OCI-LY1 (cell line): ENCODE data around the gene P3H1.

ENCODE experiments used
- H2AFZ ChIP-seq: fragments of 200-600 bp; sonication (generic), shearing (Covaris generic); 2 replicates; pipeline ENCODE4 v1.6.0; 2014; ENCODE audit warnings: antibody characterized with exemption, mild to moderate bottlenecking, low read length
- H3F3A ChIP-seq: fragments of 200-600 bp; sonication (generic), shearing (Covaris generic); 2 replicates; pipeline ENCODE4 v1.6.0; 2014; ENCODE audit warnings: mild to moderate bottlenecking, antibody characterized with exemption, low read length, moderate library complexity; ENCODE audit not compliant: insufficient read depth
- H3K27ac ChIP-seq: fragments of 200-600 bp; sonication (generic); 2 replicates; pipeline ENCODE4 v1.5.1; 2014; ENCODE audit warnings: low read length, mixed run types, mild to moderate bottlenecking, low read depth; ENCODE audit not compliant: poor library complexity, severe bottlenecking
- H3K27me3 ChIP-seq: fragments of 200-600 bp; sonication (generic); 2 replicates; pipeline ENCODE4 v1.6.0; 2014; ENCODE audit warnings: antibody characterized with exemption, mild to moderate bottlenecking, low read length, moderate library complexity; ENCODE audit not compliant: insufficient read depth
- H3K36me3 ChIP-seq: fragments of 200-600 bp; sonication (generic); 2 replicates; pipeline ENCODE4 v1.6.1; 2014; ENCODE audit warnings: mild to moderate bottlenecking, antibody characterized with exemption, low read length, moderate library complexity, mixed read lengths; ENCODE audit not compliant: insufficient read depth
- H3K4me1 ChIP-seq: fragments of 200-600 bp; sonication (generic); 2 replicates; pipeline ENCODE4 v1.5.1; 2014; ENCODE audit warnings: mild to moderate bottlenecking, low read length, moderate library complexity; ENCODE audit not compliant: insufficient read depth, severe bottlenecking
- H3K4me2 ChIP-seq: fragments of 200-600 bp; sonication (generic), shearing (Covaris generic); 2 replicates; pipeline ENCODE4 v1.6.1; 2014; ENCODE audit warnings: low read length
- H3K4me3 ChIP-seq: fragments of 200-600 bp; sonication (generic); 2 replicates; pipeline ENCODE4 v1.5.1; 2014; ENCODE audit warnings: low read length, low read depth, mild to moderate bottlenecking, mixed read lengths; ENCODE audit not compliant: poor library complexity, severe bottlenecking
- H3K79me2 ChIP-seq: fragments of 200-600 bp; shearing (Covaris generic); 2 replicates; pipeline ENCODE4 v1.6.1; 2016; ENCODE audit warnings: mixed run types, low read length, mixed read lengths; ENCODE audit not compliant: insufficient read depth
- H3K9ac ChIP-seq: fragments of 200-600 bp; sonication (generic), shearing (Covaris generic); 2 replicates; pipeline ENCODE4 v1.6.1; 2014; ENCODE audit warnings: mild to moderate bottlenecking, low read length, mixed read lengths
- H3K9me2 ChIP-seq: fragments of 200-600 bp; sonication (generic), shearing (Covaris generic); 2 replicates; pipeline ENCODE4 v1.6.1; 2014; ENCODE audit warnings: low read depth, mild to moderate bottlenecking, low read length, mixed read lengths
- H3K9me3 ChIP-seq: fragments of 200-600 bp; shearing (Covaris generic); 2 replicates; pipeline ENCODE4 v1.6.1; 2014; ENCODE audit warnings: low read length, mixed read lengths
- H4K20me1 ChIP-seq: fragments of 200-600 bp; sonication (generic), shearing (Covaris generic); 2 replicates; pipeline ENCODE4 v1.6.0; 2016; ENCODE audit warnings: mild to moderate bottlenecking, low read length; ENCODE audit not compliant: insufficient read depth
- CTCF ChIP-seq: fragments of 200-600 bp; sonication (generic), shearing (Covaris generic); IDR thresholded peaks from 2 replicates; pipeline ENCODE4 v1.5.1; 2017; ENCODE audit warnings: mild to moderate bottlenecking, antibody characterized with exemption, low read length, moderate library complexity, mixed read lengths
- EZH2 ChIP-seq: fragments of 200-600 bp; sonication (generic), shearing (Covaris generic); IDR thresholded peaks from 2 replicates; pipeline ENCODE4 v1.8.0; 2017; ENCODE audit warnings: borderline replicate concordance, mixed run types, mild to moderate bottlenecking, antibody characterized with exemption, low read length, moderate library complexity, mixed read lengths

P3H1 gene

GRCh38 chr1:42784946-42785693 lies 18.3 kb upstream of the P3H1 start, which contains the start of gene TMEM269:
Gene TMEM269 (plus strand): TSS chr1:42784991. CDS start chr1:42789894, 4,903 bp downstream.
- Histone ChIP-seq H3K79me2 (no peaks in the 10 kb centered on the region), H3K9me3 (no peaks in the 10 kb centered on the region), H3K9ac (no peak within 1 kb of the TSS), H3K4me3 (no peak within 1 kb of the TSS), H3F3A (no peaks in the 10 kb centered on the region), H3K36me3 (peaks cover 29% of the 10 kb centered on the region), H3K27me3 (no peaks in the 10 kb centered on the region), H4K20me1 (no peaks in the 10 kb centered on the region), H3K9me2 (no peaks in the 10 kb centered on the region), H3K4me1 (no peaks in the 10 kb centered on the region), H2AFZ (no peak within 1 kb of the TSS), H3K27ac (no peak within 1 kb of the TSS), H3K4me2 (no peak within 1 kb of the TSS)
- TF ChIP-seq CTCF, result no peak
- TF ChIP-seq EZH2, result no peak

GRCh38 chr1:42784547-42784945 lies 17.7 kb upstream of the P3H1 start:
- TF ChIP-seq EZH2, result no peak
- no peak for TF ChIP-seq CTCF
- no peaks in the 10 kb centered on the region for H3K79me2 ChIP-seq
- H3K4me1 ChIP-seq, result no peaks in the 10 kb centered on the region
- H3K27ac ChIP-seq, result no peak overlapping the region
- no peaks in the 10 kb centered on the region for H3K27me3 ChIP-seq
- H3K36me3 ChIP-seq, result peaks cover 35% of the 10 kb centered on the region
- H4K20me1 ChIP-seq, result no peaks in the 10 kb centered on the region
- H3K9me2 ChIP-seq, result no peaks in the 10 kb centered on the region
- no peak overlapping the region for H2AFZ ChIP-seq
- no peak overlapping the region for H3K4me3 ChIP-seq
- H3F3A ChIP-seq, result no peaks in the 10 kb centered on the region
- H3K9ac ChIP-seq, result no peak overlapping the region
- no peak overlapping the region for H3K4me2 ChIP-seq
- no peaks in the 10 kb centered on the region for H3K9me3 ChIP-seq

- Histone ChIP-seq H3K9ac (no peak overlapping the region), H3K27me3 (no peaks in the 10 kb centered on the region), H3K79me2 (no peaks in the 10 kb centered on the region), H3K9me2 (no peaks in the 10 kb centered on the region), H3K27ac (no peak overlapping the region), H3K9me3 (no peaks in the 10 kb centered on the region), H2AFZ (no peak overlapping the region), H3K4me1 (no peaks in the 10 kb centered on the region), H3K4me2 (no peak overlapping the region), H4K20me1 (no peaks in the 10 kb centered on the region), H3K4me3 (no peak overlapping the region), H3F3A (no peaks in the 10 kb centered on the region), H3K36me3 (peaks cover 39% of the 10 kb centered on the region)
- TF ChIP-seq EZH2 (no peak), CTCF (no peak)
Measured at GRCh38 chr1:42783092-42783491, 16.3 kb upstream of the P3H1 start.
